CD4-positive, alpha-beta memory T cell (primary cell): ENCODE results near the gene ZNF197. TPM values are rescaled to one million over a fixed set of nuclear protein-coding genes. Genes with fewer than 3 reads are reported as not detected.
A peak's percentile ranks its signal among the peaks of the same experiment; 100 is the strongest.
"Not testable (repeated sequence)": the region's sequence is repeated elsewhere in the genome, so short reads cannot be mapped to it uniquely, and the experiment has no call there.

ENCODE experiments used
- CTCF ChIA-PET: fragments of 350-600 bp; sonication (Branson Sonifier 250); formaldehyde crosslinking; loops from one replicate; lab custom pipeline; 2021; ENCODE audit warnings: inconsistent platforms; ENCODE audit not compliant: partially characterized antibody; lab: Charles Lee
- POLR2A ChIA-PET: fragments of 350-600 bp; sonication (Branson Sonifier 250); formaldehyde crosslinking; loops from one replicate; lab custom pipeline; 2021; ENCODE audit not compliant: partially characterized antibody; lab: Charles Lee
- DNase-seq, 5 donors: peaks; one replicate each; pipeline versions ENCODE4 v3.0.0 to v3.0.0-alpha.2; 2020 to 2022; ENCODE audit warnings: mixed read lengths in 1 of 5
- H3K27ac ChIP-seq: one replicate; pipeline ENCODE4 v1.7.0; 2013; ENCODE audit warnings: low read depth, low read length
- H3K27me3 ChIP-seq: 2 replicates; pipeline ENCODE4 v1.7.0; 2013; ENCODE audit warnings: mild to moderate bottlenecking, low read length, moderate library complexity; ENCODE audit not compliant: insufficient read depth
- H3K36me3 ChIP-seq: 2 replicates; pipeline ENCODE4 v1.7.0; 2013; ENCODE audit warnings: mild to moderate bottlenecking, low read length, moderate library complexity; ENCODE audit not compliant: insufficient read depth
- H3K4me1 ChIP-seq: 2 replicates; pipeline ENCODE4 v1.7.0; 2013; ENCODE audit warnings: mild to moderate bottlenecking, low read length, moderate library complexity; ENCODE audit not compliant: insufficient read depth
- H3K4me3 ChIP-seq, 2 donors: one replicate each; pipeline ENCODE4 v1.7.0; 2013; ENCODE audit warnings: low read length in 2 of 2, mild to moderate bottlenecking in 1 of 2
- H3K9me3 ChIP-seq, 2 donors: one replicate each; pipeline ENCODE4 v1.7.0; 2013; ENCODE audit warnings: low read length in 2 of 2, control low read depth in 1 of 2; ENCODE audit not compliant: control insufficient read depth in 1 of 2
- H3K27ac Mint-ChIP-seq, 7 donors: one replicate each; pipeline ENCODE4 v1.8.0; 2020 to 2021; ENCODE audit warnings: mixed read lengths in 7 of 7, mild to moderate bottlenecking in 6 of 7, inconsistent platforms in 3 of 7, moderate library complexity in 3 of 7
- H3K27me3 Mint-ChIP-seq, 2 donors: one replicate each; pipeline ENCODE4 v1.8.0; 2020 to 2021; ENCODE audit warnings: mixed read lengths in 2 of 2
- H3K36me3 Mint-ChIP-seq, 2 donors: one replicate each; pipeline ENCODE4 v1.8.0; 2020 to 2021; ENCODE audit warnings: mixed read lengths in 2 of 2, inconsistent platforms in 1 of 2, mild to moderate bottlenecking in 1 of 2
- H3K4me1 Mint-ChIP-seq, 4 donors: one replicate each; pipeline ENCODE4 v1.8.0; 2020 to 2021; ENCODE audit warnings: mixed read lengths in 4 of 4, mild to moderate bottlenecking in 1 of 4
- H3K4me3 Mint-ChIP-seq, 8 donors: one replicate each; pipeline ENCODE4 v1.8.0; 2020 to 2021; ENCODE audit warnings: mixed read lengths in 8 of 8, mild to moderate bottlenecking in 7 of 8, moderate library complexity in 6 of 8, inconsistent platforms in 3 of 8
- H3K9me3 Mint-ChIP-seq, 8 donors: one replicate each; pipeline ENCODE4 v1.8.0; 2020 to 2021; ENCODE audit warnings: mixed read lengths in 8 of 8, mild to moderate bottlenecking in 5 of 8, inconsistent platforms in 3 of 8, moderate library complexity in 1 of 8
- intact Hi-C: fragments of 100-400 bp; cut with micrococcal nuclease; formaldehyde crosslinking; loops from one replicate; pipeline ENCODE4 v1.15.1; 2023
- polyA plus RNA-seq, 2 donors: library from polyadenylated mRNA; unstranded; fragments of 300-500 nt; fragmentation: Illumina TruSeq; gene quantifications; one replicate each; pipeline ENCODE4 v1.2.3, GENCODE V29; 2021
- total RNA-seq, 2 experiments: library from RNA; stranded (reverse); gene quantifications; one replicate each; pipeline ENCODE4 v1.2.3, GENCODE V29; 2021

ZNF197 gene
- total RNA-seq (10 to 100 TPM; 18.0 to 18.4 TPM), polyA plus RNA-seq (1 to 10 TPM; 1.9 to 5.2 TPM)

DNA sequence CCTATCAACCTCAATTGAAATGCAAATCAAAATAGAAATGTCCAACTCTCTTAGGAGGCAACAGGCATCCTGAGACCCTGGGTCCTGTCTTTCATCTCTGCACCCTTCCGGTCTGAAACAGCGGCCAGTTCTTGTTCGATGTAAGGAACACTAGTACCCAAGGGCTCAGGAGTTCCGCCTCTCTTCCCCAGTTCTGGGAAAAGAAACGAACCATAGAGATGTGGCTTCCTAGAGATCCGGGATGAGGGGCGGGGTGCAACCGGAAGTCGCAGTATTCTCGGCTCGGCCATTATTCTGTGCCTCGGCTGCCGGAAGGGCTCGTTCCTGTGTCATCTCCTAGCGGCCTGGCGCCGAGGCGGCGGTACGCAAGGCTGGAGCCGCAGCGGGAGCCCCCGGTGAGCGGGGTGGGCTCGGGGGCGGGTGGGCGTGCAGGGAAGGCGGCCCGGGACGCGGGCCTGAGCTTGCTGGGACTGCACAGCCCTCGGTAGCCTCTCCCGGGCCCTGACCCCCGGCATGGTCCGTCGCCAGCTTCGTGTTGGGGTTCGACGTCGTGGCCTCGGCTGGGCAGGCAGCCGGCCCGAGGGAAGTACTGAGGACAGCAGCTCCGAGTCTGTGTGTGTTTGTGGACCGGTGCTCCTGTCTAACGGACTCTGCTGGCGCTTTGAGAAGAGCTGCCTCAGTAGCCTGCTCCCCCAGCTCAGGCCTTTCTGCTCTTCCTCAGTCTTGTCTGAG, at the start of gene ZNF197:
ZNF197 (plus strand) TSS at position 288 of the 732 bp plus-strand sequence. CDS start 4,119 bp downstream, outside the sequence.
- intact Hi-C loops = loop anchor here (1.0 to 10.0 kb wide), 3 partner anchors 114 to 290 kb away; partner anchors contain the start of genes KIAA1143, KIF15 and TCAIM
- Histone ChIP-seq H3K9me3 (no peaks in the 10 kb centered on the region), H3K27ac (peak within 1 kb of the TSS; percentile 49), H3K27me3 (no peaks in the 10 kb centered on the region), H3K36me3 (no peaks in the 10 kb centered on the region), H3K4me1 (peaks cover 21% of the 10 kb centered on the region), H3K4me3 (peak within 1 kb of the TSS; percentile 47 to 59)
- peak within 1 kb of the TSS; percentile 74 to 92 (median 87) for H3K27ac Mint-ChIP-seq
- no peaks in the 10 kb centered on the region for H3K27me3 Mint-ChIP-seq
- POLR2A ChIA-PET = interaction anchor here (1.3 to 2.6 kb wide), 5 partner anchors 69 to 287 kb away, joined by 4 to 11 read pairs (median 7); partner anchors contain the start of genes KIAA1143, KIF15, TCAIM and ZKSCAN7
- no peaks in the 10 kb centered on the region for H3K9me3 Mint-ChIP-seq
- H3K4me1 Mint-ChIP-seq = peaks cover 20 to 47% (median 27%) of the 10 kb centered on the region in 4 donors
- DNase-seq = peak; percentile 23 to 44 (median 42)
- H3K36me3 Mint-ChIP-seq = peaks cover 14 to 18% of the 10 kb centered on the region in 2 donors
- CTCF ChIA-PET = interaction anchor here (0.7 to 1.4 kb wide), 4 partner anchors 13 to 92 kb away, joined by 3 to 5 read pairs (median 4); no protein-coding TSS in a partner anchor
- H3K4me3 Mint-ChIP-seq = peak within 1 kb of the TSS; percentile 90 to 95 (median 92)

DNA sequence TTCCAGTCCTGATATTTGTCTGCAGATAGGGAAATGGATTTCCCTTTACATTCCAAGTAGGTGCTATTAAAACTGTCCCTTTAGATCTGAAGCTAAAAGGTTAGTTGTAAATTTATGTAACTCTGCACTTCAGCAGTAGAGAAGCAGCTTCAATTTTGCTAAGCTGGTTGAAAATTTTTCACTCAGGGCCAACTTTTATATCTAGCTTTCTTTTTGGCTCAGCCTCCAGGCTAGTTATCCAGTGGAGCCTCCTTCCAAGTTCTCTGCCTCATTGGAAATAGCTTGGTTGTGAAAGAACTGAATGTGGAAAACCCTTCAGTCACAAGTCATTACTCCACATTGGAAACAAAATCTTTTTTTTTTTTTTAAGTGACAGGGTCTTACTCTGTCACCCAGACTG, 48.2 kb upstream of the ZNF197 start:
- Histone ChIP-seq H3K27me3 (no peaks in the 10 kb centered on the region), H3K4me1 (no peaks in the 10 kb centered on the region), H3K27ac (no peak overlapping the region), H3K36me3 (no peaks in the 10 kb centered on the region), H3K9me3 (peaks cover 0 to 4% of the 10 kb centered on the region in 2 donors), H3K4me3 (no peak overlapping the region)
- POLR2A ChIA-PET = no interaction called here
- Mint-ChIP-seq H3K36me3 (peaks cover 13 to 20% of the 10 kb centered on the region in 2 donors), H3K4me1 (no peaks in the 10 kb centered on the region), H3K27me3 (peaks cover 0 to 1% of the 10 kb centered on the region in 2 donors), H3K27ac (no peak overlapping the region), H3K9me3 (peaks cover 0 to 53% (median 45%) of the 10 kb centered on the region in 8 donors), H3K4me3 (no peak overlapping the region)
- CTCF ChIA-PET = no interaction called here
- intact Hi-C loops = no loop called here
- no peak for DNase-seq

DNA sequence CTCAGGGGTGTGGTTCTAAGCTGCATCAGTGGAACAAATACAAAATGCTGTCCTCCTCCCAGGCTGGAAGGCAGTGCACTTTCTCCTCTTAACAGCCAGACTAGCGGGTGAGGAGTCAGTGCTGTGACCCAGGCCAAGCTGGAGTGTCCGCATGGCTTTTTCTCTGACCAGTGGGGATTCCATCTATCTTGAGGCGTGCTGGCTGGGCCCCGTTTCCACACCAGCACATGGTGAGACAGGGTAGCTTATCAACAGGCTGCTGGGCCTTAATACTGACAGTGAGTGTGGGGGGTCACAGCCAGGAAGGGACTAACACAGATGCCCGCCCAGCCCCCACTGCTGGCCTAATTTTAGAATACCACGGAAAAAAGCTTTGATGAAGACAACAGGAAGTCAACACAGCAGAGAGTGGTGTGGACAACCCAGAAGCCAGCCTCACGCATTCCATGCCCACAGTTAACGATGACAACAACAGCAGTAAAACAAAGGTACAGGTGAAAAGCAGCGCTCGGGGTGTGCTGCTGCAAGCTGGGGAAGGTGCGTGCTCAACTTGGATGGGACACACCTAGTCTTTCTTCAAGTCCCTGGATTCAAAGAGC, 47.4 kb upstream of the ZNF197 start:
- H3K9me3 ChIP-seq, H3K27ac Mint-ChIP-seq, DNase-seq, H3K4me3 ChIP-seq, POLR2A ChIA-PET, H3K27me3 ChIP-seq, H3K27me3 Mint-ChIP-seq, H3K4me1 ChIP-seq, H3K4me3 Mint-ChIP-seq, H3K36me3 ChIP-seq, intact Hi-C loops, H3K4me1 Mint-ChIP-seq, CTCF ChIA-PET, H3K27ac ChIP-seq: not testable (repeated sequence)
- H3K9me3 Mint-ChIP-seq = peaks cover 3 to 52% (median 42%) of the 10 kb centered on the region in 8 donors
- peaks cover 10 to 13% of the 10 kb centered on the region in 2 donors for H3K36me3 Mint-ChIP-seq

DNA sequence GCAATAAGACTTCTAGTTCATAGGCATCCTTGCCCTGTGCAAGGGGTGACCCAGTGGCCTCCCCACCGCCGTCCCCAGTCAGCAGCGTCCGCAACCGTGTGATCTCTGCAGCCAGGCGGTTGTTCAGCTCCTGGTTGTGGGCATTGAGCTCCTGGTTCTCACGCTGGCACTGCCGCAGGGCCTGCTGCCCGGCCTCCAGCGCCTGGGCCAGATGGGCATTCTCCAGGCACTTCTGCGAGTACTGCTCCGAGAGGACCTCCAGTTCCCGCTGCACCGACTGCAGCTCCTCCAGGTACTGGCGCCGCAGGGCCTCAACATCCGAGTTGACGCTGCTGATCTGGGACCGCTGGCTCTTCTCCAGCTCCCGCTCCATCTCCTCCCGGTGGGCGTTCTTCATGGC, 46.5 kb upstream of the ZNF197 start:
- CTCF ChIA-PET, H3K27me3 ChIP-seq, intact Hi-C loops, H3K9me3 ChIP-seq, H3K4me1 Mint-ChIP-seq, H3K4me3 Mint-ChIP-seq, POLR2A ChIA-PET, DNase-seq, H3K36me3 ChIP-seq, H3K27ac Mint-ChIP-seq, H3K36me3 Mint-ChIP-seq, H3K4me1 ChIP-seq, H3K4me3 ChIP-seq, H3K27ac ChIP-seq: not testable (repeated sequence)
- Mint-ChIP-seq H3K27me3 (peaks cover 5 to 12% of the 10 kb centered on the region in 2 donors), H3K9me3 (peaks cover 4 to 56% (median 37%) of the 10 kb centered on the region in 8 donors)

DNA sequence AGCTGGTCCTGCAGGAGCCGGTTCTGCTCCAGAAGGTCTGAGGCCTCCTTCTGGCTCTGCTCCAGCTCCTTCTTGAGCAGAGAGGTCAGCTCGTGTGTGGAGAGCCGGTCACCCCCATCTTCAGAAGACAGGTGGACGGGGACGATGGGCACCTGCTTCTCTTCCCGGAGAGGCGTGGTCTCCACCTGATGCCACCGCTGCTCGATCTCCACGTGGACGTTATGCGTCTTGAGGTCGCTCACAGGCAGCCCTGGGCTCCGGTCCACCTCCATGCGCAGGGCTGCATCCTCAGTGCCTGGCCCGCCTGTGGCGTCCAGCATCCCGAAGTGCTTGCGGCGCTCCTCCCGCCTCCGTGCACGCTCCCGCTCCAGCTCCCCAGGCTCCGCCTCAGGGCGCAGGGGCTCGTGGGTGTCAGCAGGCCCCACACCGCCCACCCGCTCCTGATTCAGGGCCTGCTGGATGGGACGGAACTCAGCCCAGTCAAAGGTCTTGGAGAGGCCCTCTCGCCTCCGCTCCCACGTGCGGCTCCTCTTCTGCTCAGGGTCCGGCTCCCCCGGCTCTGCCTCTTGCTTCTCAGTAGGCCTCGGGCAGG, 45.8 kb upstream of the ZNF197 start:
- H3K4me3 ChIP-seq, H3K36me3 Mint-ChIP-seq, H3K27me3 ChIP-seq, H3K9me3 ChIP-seq, POLR2A ChIA-PET, H3K4me1 ChIP-seq, H3K27ac ChIP-seq, DNase-seq, intact Hi-C loops, H3K27ac Mint-ChIP-seq, CTCF ChIA-PET, H3K4me1 Mint-ChIP-seq, H3K4me3 Mint-ChIP-seq, H3K36me3 ChIP-seq: not testable (repeated sequence)
- H3K27me3 Mint-ChIP-seq = peaks cover 12 to 19% of the 10 kb centered on the region in 2 donors
- peaks cover 4 to 54% (median 37%) of the 10 kb centered on the region in 8 donors for H3K9me3 Mint-ChIP-seq

DNA sequence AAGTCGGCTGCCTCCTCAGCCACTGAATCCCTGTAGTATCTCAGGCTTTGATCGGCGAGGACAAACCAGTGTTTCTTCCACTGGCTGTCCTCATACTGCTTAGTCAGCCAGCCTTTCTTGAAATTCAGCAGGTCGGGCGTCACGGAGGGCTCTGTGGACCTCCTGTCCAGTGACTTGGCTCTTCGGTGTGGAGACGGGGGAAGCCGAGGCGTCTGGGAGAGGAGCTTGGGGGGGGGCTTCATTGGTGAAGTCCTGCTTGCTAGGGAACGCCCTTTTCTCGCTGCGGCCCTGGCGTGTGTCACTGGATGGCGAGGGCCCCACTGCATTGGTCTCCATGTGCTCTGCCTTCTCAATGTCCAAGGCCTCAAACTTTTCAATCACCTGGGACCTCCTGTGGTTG, 45.1 kb upstream of the ZNF197 start:
- H3K36me3 Mint-ChIP-seq, H3K4me1 Mint-ChIP-seq, H3K27ac Mint-ChIP-seq, H3K27ac ChIP-seq, DNase-seq, POLR2A ChIA-PET, intact Hi-C loops, H3K36me3 ChIP-seq, H3K4me1 ChIP-seq, CTCF ChIA-PET, H3K4me3 Mint-ChIP-seq, H3K9me3 ChIP-seq, H3K27me3 ChIP-seq, H3K4me3 ChIP-seq: not testable (repeated sequence)
- peaks cover 4 to 48% (median 33%) of the 10 kb centered on the region in 8 donors for H3K9me3 Mint-ChIP-seq
- peaks cover 17 to 23% of the 10 kb centered on the region in 2 donors for H3K27me3 Mint-ChIP-seq

DNA sequence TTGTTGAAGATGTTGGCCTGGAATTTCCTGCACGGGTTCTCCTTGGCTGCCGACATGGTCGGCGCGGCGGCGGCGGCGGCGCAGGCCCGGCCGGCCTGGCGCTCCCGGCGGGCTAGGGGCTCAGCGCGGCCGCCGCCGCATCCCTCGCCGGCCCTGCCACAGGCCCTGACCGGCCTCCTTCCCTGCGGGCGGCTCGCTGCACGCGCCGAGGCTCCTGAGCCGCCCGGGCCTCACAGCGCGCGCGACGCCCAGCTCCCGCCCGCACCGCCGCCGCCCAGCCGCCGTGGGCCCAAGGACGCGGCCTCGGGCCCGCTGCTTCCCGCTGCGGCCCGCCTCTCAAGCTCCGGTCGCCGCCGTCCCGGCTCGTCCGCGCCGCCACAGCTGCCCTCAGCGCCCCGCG, 43.9 kb upstream of the ZNF197 start:
- H3K27ac Mint-ChIP-seq, H3K27me3 ChIP-seq, H3K4me3 Mint-ChIP-seq, H3K4me1 ChIP-seq, H3K36me3 ChIP-seq, H3K4me3 ChIP-seq, DNase-seq, H3K4me1 Mint-ChIP-seq, H3K9me3 ChIP-seq, POLR2A ChIA-PET, intact Hi-C loops, H3K27ac ChIP-seq, CTCF ChIA-PET: not testable (repeated sequence)
- Mint-ChIP-seq H3K27me3 (peaks cover 29 to 33% of the 10 kb centered on the region in 2 donors), H3K36me3 (peaks cover 2 to 11% of the 10 kb centered on the region in 2 donors), H3K9me3 (peaks cover 4 to 47% (median 34%) of the 10 kb centered on the region in 8 donors)
